NB4 (cell line): Measurements from ENCODE around the gene GH1.

Source experiments
- CTCF ChIP-seq: IDR thresholded peaks from one replicate; pipeline ENCODE4 v1.5.1; 2012; ENCODE audit warnings: low read depth, low read length
- POLR2A ChIP-seq: IDR thresholded peaks from 2 replicates; pipeline ENCODE4 v1.6.1; 2011; ENCODE audit warnings: mild to moderate bottlenecking; ENCODE audit not compliant: insufficient read length; ENCODE audit errors: extremely low read depth

- no peak for TF ChIP-seq POLR2A
- no peak for TF ChIP-seq CTCF
Observed at GRCh38 chr17:63916566-63917185, 2.0 kb downstream of the GH1 start.
